ENCODE measurements around the gene PTPA.

PTPA gene

GRCh38 chr9:129145316-129145715 lies 34.1 kb downstream of the PTPA start:
- H3K27me3 ChIP-seq (ENCODE audit: low read depth, low read length) = no peaks in the 10 kb centered on the region
- H3K4me1 ChIP-seq (ENCODE audit: low read length) = peaks cover 42% of the 10 kb centered on the region
- no peaks in the 10 kb centered on the region for H3K79me2 ChIP-seq (ENCODE audit: low read length)
- no peak overlapping the region for H3K9ac ChIP-seq (ENCODE audit: low read length)
- no peak overlapping the region for H3K4me2 ChIP-seq (ENCODE audit: low read length)
- no peak overlapping the region for H3K27ac ChIP-seq (ENCODE audit: low read length)
- TF ChIP-seq EZH2phosphoT487 (IDR thresholded peaks at IDR 0.05; ENCODE audit: low read depth) = no peak
- no peak for TF ChIP-seq CTCF (IDR thresholded peaks at IDR 0.05; ENCODE audit: low read depth, low read length)
- no peaks in the 10 kb centered on the region for H3K9me3 ChIP-seq (ENCODE audit: insufficient read depth, low read length)
- H3K36me3 ChIP-seq (replicated peaks; ENCODE audit: low read depth, low read length) = peaks cover 27% of the 10 kb centered on the region
- H4K20me1 ChIP-seq (ENCODE audit: insufficient read depth, low read length) = peaks cover 15% of the 10 kb centered on the region; the same call in 1 of the 2 replicates
- H3K4me3 ChIP-seq (ENCODE audit: low read length) = no peak overlapping the region
- no peak overlapping the region for H2AFZ ChIP-seq (ENCODE audit: low read depth, low read length)

GRCh38 chr9:129145841-129146292 lies 34.7 kb downstream of the PTPA start:
- Histone ChIP-seq H3K4me3 (ENCODE audit: low read length) (no peak overlapping the region), H3K27ac (ENCODE audit: low read length) (no peak overlapping the region), H3K9me3 (ENCODE audit: insufficient read depth, low read length) (no peaks in the 10 kb centered on the region), H3K4me2 (ENCODE audit: low read length) (no peak overlapping the region), H2AFZ (ENCODE audit: low read depth, low read length) (no peak overlapping the region), H3K9ac (ENCODE audit: low read length) (no peak overlapping the region), H3K4me1 (ENCODE audit: low read length) (peaks cover 36% of the 10 kb centered on the region), H3K79me2 (ENCODE audit: low read length) (no peaks in the 10 kb centered on the region), H4K20me1 (ENCODE audit: insufficient read depth, low read length) (peaks cover 15% of the 10 kb centered on the region; the same call in 1 of the 2 replicates), H3K36me3 (replicated peaks; ENCODE audit: low read depth, low read length) (peaks cover 27% of the 10 kb centered on the region), H3K27me3 (ENCODE audit: low read depth, low read length) (no peaks in the 10 kb centered on the region)
- TF ChIP-seq EZH2phosphoT487 (IDR thresholded peaks at IDR 0.05; ENCODE audit: low read depth) = no peak

GRCh38 chr9:129146441-129146941 lies 35.3 kb downstream of the PTPA start:
- peaks cover 30% of the 10 kb centered on the region for H3K4me1 ChIP-seq (ENCODE audit: low read length)

GRCh38 chr9:129148463-129149204 lies 37.4 kb downstream of the PTPA start:
- no peak overlapping the region for H3K9ac ChIP-seq (ENCODE audit: low read length)
- H3K79me2 ChIP-seq (ENCODE audit: low read length) = no peaks in the 10 kb centered on the region

More at GRCh38 chr9:129146441-129146941, 35.3 kb downstream of the PTPA start:
- TF ChIP-seq EZH2phosphoT487 (IDR thresholded peaks at IDR 0.05; ENCODE audit: low read depth) (no peak), CTCF (IDR thresholded peaks at IDR 0.05; ENCODE audit: low read depth, low read length) (no peak)
- H3K9me3 ChIP-seq (ENCODE audit: insufficient read depth, low read length) = no peaks in the 10 kb centered on the region
- no peak overlapping the region for H2AFZ ChIP-seq (ENCODE audit: low read depth, low read length)
- peaks cover 27% of the 10 kb centered on the region for H3K36me3 ChIP-seq (replicated peaks; ENCODE audit: low read depth, low read length)
- H3K27me3 ChIP-seq (ENCODE audit: low read depth, low read length) = no peaks in the 10 kb centered on the region
- no peaks in the 10 kb centered on the region for H3K79me2 ChIP-seq (ENCODE audit: low read length)
- no peak overlapping the region for H3K4me2 ChIP-seq (ENCODE audit: low read length)
- H4K20me1 ChIP-seq (ENCODE audit: insufficient read depth, low read length) = peaks cover 15% of the 10 kb centered on the region; the same call in 1 of the 2 replicates
- no peak overlapping the region for H3K4me3 ChIP-seq (ENCODE audit: low read length)
- H3K9ac ChIP-seq (ENCODE audit: low read length) = no peak overlapping the region
- H3K27ac ChIP-seq (ENCODE audit: low read length) = no peak overlapping the region

More at GRCh38 chr9:129148463-129149204, 37.4 kb downstream of the PTPA start:
- H3K27ac ChIP-seq (ENCODE audit: low read length) = no peak overlapping the region
- no peaks in the 10 kb centered on the region for H3K27me3 ChIP-seq (ENCODE audit: low read depth, low read length)
- H2AFZ ChIP-seq (ENCODE audit: low read depth, low read length) = no peak overlapping the region
- no peak for TF ChIP-seq CTCF (IDR thresholded peaks at IDR 0.05; ENCODE audit: low read depth, low read length)
- no peak for TF ChIP-seq EZH2phosphoT487 (IDR thresholded peaks at IDR 0.05; ENCODE audit: low read depth)
- H4K20me1 ChIP-seq (ENCODE audit: insufficient read depth, low read length) = no peaks in the 10 kb centered on the region; the same call in 1 of the 2 replicates
- no peak overlapping the region for H3K4me2 ChIP-seq (ENCODE audit: low read length)
- peaks cover 15% of the 10 kb centered on the region for H3K4me1 ChIP-seq (ENCODE audit: low read length)
- H3K9me3 ChIP-seq (ENCODE audit: insufficient read depth, low read length) = no peaks in the 10 kb centered on the region
- peaks cover 10% of the 10 kb centered on the region for H3K36me3 ChIP-seq (replicated peaks; ENCODE audit: low read depth, low read length)
- H3K4me3 ChIP-seq (ENCODE audit: low read length) = no peak overlapping the region
